H1 (cell line): ENCODE results near the gene CCDC127. TPM values are rescaled to one million over a fixed set of nuclear protein-coding genes. Genes with fewer than 3 reads are reported as not detected.

ENCODE experiments used
- CTCF ChIA-PET: fragments of 300-600 bp; sonication (Branson Sonifier 250); formaldehyde crosslinking; loops from one replicate; lab custom pipeline; 2021; ENCODE audit not compliant: partially characterized antibody; lab: Charles Lee
- POLR2A ChIA-PET: fragments of 300-600 bp; sonication (Branson Sonifier 250); formaldehyde crosslinking; loops from one replicate; lab custom pipeline; 2021; ENCODE audit warnings: inconsistent platforms; ENCODE audit not compliant: partially characterized antibody; lab: Charles Lee
- DNase-seq, 2 experiments: peaks; one replicate each; pipeline versions ENCODE4 v3.0.0 to v3.0.0-alpha.2; 2010 to 2022; ENCODE audit warnings: low spot score in 2 of 2, low read depth in 1 of 2, mixed read lengths in 1 of 2
- FAIRE-seq: peaks from 2 replicates; lab custom pipeline; 2011; peaks lifted over from hg19 to GRCh38; lab: Jason Lieb, UNC
- H2AFZ ChIP-seq: 2 replicates; pipeline ENCODE4 v1.8.1; 2012; ENCODE audit warnings: low read length, inconsistent platforms
- H2AK5ac ChIP-seq: 2 replicates; pipeline ENCODE4 v1.6.1; 2013; ENCODE audit warnings: low read depth, low read length
- H2BK120ac ChIP-seq: replicated peaks from 2 replicates; pipeline ENCODE3; 2013; ENCODE audit warnings: low read depth, low read length, inconsistent platforms
- H2BK12ac ChIP-seq: 2 replicates; pipeline ENCODE4 v1.6.1; 2013; ENCODE audit warnings: low read depth, low read length
- H2BK15ac ChIP-seq: 2 replicates; pipeline ENCODE4 v1.6.1; 2013; ENCODE audit warnings: low read length
- H2BK20ac ChIP-seq: 2 replicates; pipeline ENCODE4 v1.6.1; 2013; ENCODE audit warnings: low read length
- H2BK5ac ChIP-seq: 2 replicates; pipeline ENCODE4 v1.6.1; 2013; ENCODE audit warnings: low read depth, low read length
- H3K14ac ChIP-seq: 2 replicates; pipeline ENCODE4 v1.6.1; 2013; ENCODE audit warnings: inconsistent platforms; ENCODE audit not compliant: insufficient read length
- H3K18ac ChIP-seq: 2 replicates; pipeline ENCODE4 v1.6.1; 2013; ENCODE audit warnings: low read length; ENCODE audit errors: extremely low read depth
- H3K23ac ChIP-seq: 2 replicates; pipeline ENCODE4 v1.6.1; 2013; ENCODE audit warnings: inconsistent platforms; ENCODE audit not compliant: insufficient read length
- H3K23me2 ChIP-seq: 2 replicates; pipeline ENCODE4 v1.6.1; 2013; ENCODE audit warnings: low read depth, low read length
- H3K27ac ChIP-seq: 2 replicates; pipeline ENCODE4 v1.6.1; 2011; ENCODE audit warnings: low read depth, low read length, inconsistent platforms
- H3K27me3 ChIP-seq, 4 experiments: replicated peaks in 1 of 4; 1 replicate in 1 of 4; 2 replicates in 3 of 4; pipeline versions ENCODE4 v1.6.1 to v1.8.1; 2011 to 2013; ENCODE audit warnings: low read length in 3 of 4, mild to moderate bottlenecking in 3 of 4, inconsistent platforms in 2 of 4, mixed read lengths in 2 of 4, moderate library complexity in 1 of 4; ENCODE audit not compliant: control insufficient read depth in 3 of 4, insufficient read depth in 3 of 4; ENCODE audit errors: extremely low read depth in 1 of 4
- H3K36me3 ChIP-seq, 4 experiments: 2 replicates each; pipeline versions ENCODE4 v1.6.1 to v1.8.1; 2011 to 2013; ENCODE audit warnings: mild to moderate bottlenecking in 4 of 4, low read length in 3 of 4, moderate library complexity in 2 of 4, control low read depth in 1 of 4, inconsistent platforms in 1 of 4; ENCODE audit not compliant: insufficient read depth in 4 of 4, control insufficient read depth in 2 of 4
- H3K4ac ChIP-seq: replicated peaks from 2 replicates; pipeline ENCODE3; 2013; ENCODE audit warnings: low read length, low read depth, mixed read lengths, inconsistent platforms; ENCODE audit not compliant: insufficient read length
- H3K4me1 ChIP-seq, 4 experiments: replicated peaks in 1 of 4; 1 replicate in 1 of 4; 2 replicates in 3 of 4; pipeline versions ENCODE4 v1.6.1 to v1.8.1; 2011 to 2013; ENCODE audit warnings: low read length in 3 of 4, inconsistent platforms in 2 of 4, mixed read lengths in 1 of 4; ENCODE audit not compliant: insufficient read depth in 4 of 4, control insufficient read depth in 3 of 4
- H3K4me2 ChIP-seq, 2 experiments: 2 replicates each; pipeline versions ENCODE4 v1.6.1 to v1.8.1; 2011 to 2013; ENCODE audit warnings: low read depth in 2 of 2, low read length in 2 of 2, control low read depth in 1 of 2, inconsistent platforms in 1 of 2, mild to moderate bottlenecking in 1 of 2; ENCODE audit not compliant: insufficient read depth in 1 of 2
- H3K4me3 ChIP-seq, 4 experiments: fragments of 200-600, 300-600 bp in 1 of 4; sonication (generic), shearing (Covaris generic), sonication (Bioruptor Twin) in 1 of 4; 2 replicates each; pipeline versions ENCODE4 v1.5.1 to v1.8.1; 2011 to 2016; ENCODE audit warnings: low read length in 4 of 4, low read depth in 3 of 4, control low read depth in 2 of 4, inconsistent platforms in 2 of 4, mild to moderate bottlenecking in 2 of 4, mixed read lengths in 1 of 4, moderate library complexity in 1 of 4; ENCODE audit not compliant: insufficient read depth in 2 of 4; ENCODE audit errors: extremely low read depth in 1 of 4
- H3K56ac ChIP-seq: replicated peaks from 2 replicates; pipeline ENCODE3; 2013; ENCODE audit warnings: low read depth, mild to moderate bottlenecking, mixed read lengths, low read length, inconsistent platforms; ENCODE audit not compliant: insufficient read length
- H3K79me1 ChIP-seq: 2 replicates; pipeline ENCODE4 v1.6.1; 2013; ENCODE audit warnings: low read depth, low read length, control low read depth
- H3K79me2 ChIP-seq, 2 experiments: 2 replicates each; pipeline versions ENCODE4 v1.6.1 to v1.8.1; 2012 to 2013; ENCODE audit warnings: low read length in 2 of 2, mild to moderate bottlenecking in 2 of 2, inconsistent platforms in 1 of 2; ENCODE audit not compliant: insufficient read depth in 2 of 2, control insufficient read depth in 1 of 2
- H3K9ac ChIP-seq, 4 experiments: replicated peaks in 1 of 4; 1 replicate in 1 of 4; 2 replicates in 3 of 4; pipeline versions ENCODE4 v1.6.1 to v1.8.1; 2011 to 2013; ENCODE audit warnings: low read depth in 3 of 4, low read length in 3 of 4, control low read depth in 2 of 4, mild to moderate bottlenecking in 2 of 4, moderate library complexity in 2 of 4, inconsistent platforms in 1 of 4; ENCODE audit errors: extremely low read depth in 1 of 4
- H3K9me3 ChIP-seq, 2 experiments: 2 replicates each; pipeline versions ENCODE4 v1.6.1 to v1.8.1; 2012 to 2013; ENCODE audit warnings: mild to moderate bottlenecking in 2 of 2, moderate library complexity in 2 of 2, control low read depth in 1 of 2, inconsistent platforms in 1 of 2, low read depth in 1 of 2, low read length in 1 of 2, mixed read lengths in 1 of 2; ENCODE audit not compliant: insufficient read depth in 2 of 2
- H4K20me1 ChIP-seq, 2 experiments: replicated peaks in 1 of 2; 2 replicates each; pipeline versions ENCODE3 to v1.8.1; 2011 to 2013; ENCODE audit warnings: inconsistent platforms in 2 of 2, low read length in 2 of 2, mild to moderate bottlenecking in 1 of 2; ENCODE audit not compliant: insufficient read depth in 2 of 2, control insufficient read depth in 1 of 2
- H4K5ac ChIP-seq: 2 replicates; pipeline ENCODE4 v1.6.1; 2013; ENCODE audit warnings: low read length, low read depth, mixed read lengths, inconsistent platforms; ENCODE audit not compliant: insufficient read length
- H4K8ac ChIP-seq: 2 replicates; pipeline ENCODE4 v1.8.0; 2013; ENCODE audit warnings: mild to moderate bottlenecking, moderate library complexity, low read length, inconsistent platforms; ENCODE audit not compliant: insufficient read depth; ENCODE audit errors: extremely low read depth
- H4K91ac ChIP-seq: replicated peaks from 2 replicates; pipeline ENCODE3; 2013; ENCODE audit warnings: low read length, mixed read lengths, inconsistent platforms; ENCODE audit not compliant: insufficient read length
- ASH2L ChIP-seq: fragments of 200-600, 300-600 bp; sonication (generic); IDR thresholded peaks from one replicate; pipeline ENCODE4 v1.7.1; 2017; ENCODE audit warnings: low read length
- CTCF ChIP-seq, 3 experiments: IDR thresholded peaks; 1 replicate in 2 of 3; 2 replicates in 1 of 3; pipeline versions ENCODE4 v1.5.1 to v1.6.1; 2011; ENCODE audit warnings: low read length in 3 of 3, mild to moderate bottlenecking in 3 of 3, inconsistent platforms in 2 of 3, low read depth in 1 of 3, moderate library complexity in 1 of 3; ENCODE audit not compliant: insufficient read depth in 1 of 3; ENCODE audit errors: control extremely low read depth in 1 of 3
- EZH2 ChIP-seq: fragments of 200-600 bp; sonication (generic); IDR thresholded peaks from 2 replicates; pipeline ENCODE4 v1.7.1; 2012; ENCODE audit warnings: low read depth, mild to moderate bottlenecking, moderate library complexity, low read length, inconsistent platforms; ENCODE audit not compliant: severe bottlenecking
- KDM5A ChIP-seq: fragments of 200-600 bp; IDR thresholded peaks from 2 replicates; pipeline ENCODE4 v1.7.1; 2012; ENCODE audit warnings: mild to moderate bottlenecking, low read length, inconsistent platforms, mixed read lengths
- POLR2AphosphoS5 ChIP-seq: IDR thresholded peaks from 2 replicates; pipeline ENCODE4 v1.6.1; 2011; ENCODE audit warnings: low read depth, low read length
- SAP30 ChIP-seq: fragments of 300-600 bp; sonication (generic); IDR thresholded peaks from 2 replicates; pipeline ENCODE4 v1.7.1; 2012; ENCODE audit warnings: low read length, moderate library complexity, mild to moderate bottlenecking, inconsistent platforms; ENCODE audit not compliant: insufficient read depth, insufficient replicate concordance
- SP2 ChIP-seq: IDR thresholded peaks from 2 replicates; pipeline ENCODE4 v1.6.1; 2012; ENCODE audit warnings: mild to moderate bottlenecking, low read length, inconsistent platforms
- WGBS, 2 experiments: shearing (Covaris generic) in 1 of 2; methylation state at CpG; one replicate each; pipeline versions ENCODE4 v1.1.6 to v1.1.7; 2013 to 2015; ENCODE audit warnings: low lambda C conversion rate in 2 of 2, mixed read lengths in 2 of 2, inconsistent platforms in 1 of 2, low coverage in 1 of 2, missing lambda C conversion rate in 1 of 2; ENCODE audit not compliant: insufficient replicate concordance in 2 of 2, insufficient coverage in 1 of 2, insufficient read length in 1 of 2; ENCODE audit errors: extremely low coverage in 1 of 2, missing lambda C conversion rate in 1 of 2; 5-methylcytosine and 5-hydroxymethylcytosine counted together
- polyA plus RNA-seq, 7 experiments: library from polyadenylated mRNA; depleted of rRNA in 3 of 7; stranded (reverse) in 5 of 7; unstranded in 2 of 7; fragments of >200 nt in 5 of 7; fragments of 200-250 nt in 2 of 7; gene quantifications; 1 replicate in 5 of 7; 2 replicates in 1 of 7; 4 replicates in 1 of 7; pipeline versions ENCODE4 v1.2.1 to v1.2.3, GENCODE V29; 2011 to 2013; ENCODE audit warnings: missing spikeins in 2 of 7, mixed read lengths in 2 of 7
- total RNA-seq: library from RNA; stranded (reverse); fragmentation: NEBNext Ultra II Directional; extraction: Animal tissue kit (Norgen Biotek cat#: 25700); gene quantifications from 2 replicates; pipeline ENCODE4 v1.2.1, GENCODE V29; 2021

The CCDC127 gene
- total and polyA plus RNA-seq, 2 of the 8 experiments (the other 6 are each of a cell fraction or from before 2014, with no cell fraction given): 2.9 to 8.0 TPM

GRCh38 chr5:167982-168660 lies 49.8 kb downstream of the CCDC127 start:
- 89% methylated on average over 17 of the region's 18 CpGs; no CpG with 5 or more reads in 1 of the 2 experiments for WGBS, 2 experiments
- CTCF ChIA-PET: interaction anchor here (3.1 to 5.1 kb wide), 2 partner anchors 11 to 21 kb away, joined by 9 to 15 read pairs; no protein-coding TSS in a partner anchor
- no peak for FAIRE-seq
- TF ChIP-seq SP2 (no peak), POLR2AphosphoS5 (no peak), ASH2L (no peak), SAP30 (no peak), KDM5A (no peak), CTCF (IDR thresholded peaks at IDR 0.05; ENCODE audit: control extremely low read depth in 1 of 3, insufficient read depth in 1 of 3, low read depth in 1 of 3, low read length in 3 of 3) (no peak), EZH2 (no peak)

More at GRCh38 chr5:167982-168660, 49.8 kb downstream of the CCDC127 start:
- no peaks in the 10 kb centered on the region for H3K79me2 ChIP-seq
- no peak overlapping the region for H3K4me2 ChIP-seq
- peaks cover 3 to 8% of the 10 kb centered on the region in 2 experiments for H4K20me1 ChIP-seq
- no peaks in the 10 kb centered on the region for H3K23me2 ChIP-seq
- H2BK15ac ChIP-seq: no peak overlapping the region
- H4K8ac ChIP-seq: peak overlapping the region; percentile 35; the same call in 1 of the 2 replicates
- H3K18ac ChIP-seq: no peak overlapping the region
- no peak overlapping the region for H4K91ac ChIP-seq
- H3K14ac ChIP-seq: no peak overlapping the region
- H3K4ac ChIP-seq: no peak overlapping the region
- H2AFZ ChIP-seq: no peak overlapping the region
- no peak overlapping the region for H2BK12ac ChIP-seq
- H3K9me3 ChIP-seq: peaks cover 0 to 4% of the 10 kb centered on the region in 2 experiments; a peak in 1 of 4 replicates
- no peaks in the 10 kb centered on the region for H3K79me1 ChIP-seq
- no peak overlapping the region for H4K5ac ChIP-seq
- H3K4me1 ChIP-seq: no peaks in the 10 kb centered on the region
- H2AK5ac ChIP-seq: no peak overlapping the region
- H2BK20ac ChIP-seq: no peak overlapping the region
- H2BK5ac ChIP-seq: no peak overlapping the region
- no peak overlapping the region for H3K23ac ChIP-seq
- no peak overlapping the region for H3K56ac ChIP-seq
- H3K9ac ChIP-seq: no peak overlapping the region
- POLR2A ChIA-PET: interaction anchor here (0.7 to 2.3 kb wide), 4 partner anchors 12 to 281 kb away, joined by 3 to 9 read pairs (median 6); no protein-coding TSS in a partner anchor
- no peak overlapping the region for H2BK120ac ChIP-seq
- no peak for DNase-seq
- H3K27ac ChIP-seq: no peak overlapping the region
- H3K27me3 ChIP-seq: no peaks in the 10 kb centered on the region; a peak in 1 of 7 replicates
- H3K36me3 ChIP-seq: peaks cover 0 to 24% (median 6%) of the 10 kb centered on the region in 4 experiments; a peak in 5 of 8 replicates
- H3K4me3 ChIP-seq: no peak overlapping the region
